Right lobe of liver (tissue), 6 donors: ENCODE measurements around the gene ARHGAP33. TPM values are rescaled to one million over a fixed set of nuclear protein-coding genes. Genes with fewer than 3 reads are reported as not detected.
A peak's percentile ranks its signal among the peaks of the same experiment; 100 is the strongest.

Experiments used
- ATAC-seq, 4 donors: fragments of 200-7000 bp; cut with Tn5 transposase; one replicate each; pipeline ENCODE4 v1.9.1; 2020; ENCODE audit warnings: mild to moderate bottlenecking in 4 of 4, moderate library complexity in 4 of 4
- DNase-seq, 3 donors: peaks; one replicate each; pipeline ENCODE4 v3.0.0-alpha.2; 2020
- H3K27ac ChIP-seq, 3 donors: fragments of 200-600 bp; one replicate each; pipeline ENCODE4 v1.8.0; 2022
- H3K27me3 ChIP-seq, 2 donors: fragments of 200-600 bp; one replicate each; pipeline ENCODE4 v1.8.0; 2022
- H3K36me3 ChIP-seq, 4 donors: fragments of 200-600 bp; sonication (generic) in 1 of 4; one replicate each; pipeline versions ENCODE4 v1.5.1 to v1.8.0; 2017 to 2022; ENCODE audit warnings: control low read depth in 1 of 4
- H3K4me1 ChIP-seq, 4 donors: fragments of 200-600 bp; sonication (generic) in 1 of 4; one replicate each; pipeline versions ENCODE4 v1.5.1 to v1.8.0; 2017 to 2022; ENCODE audit warnings: control low read depth in 1 of 4
- H3K4me3 ChIP-seq, 3 donors: fragments of 200-600 bp; one replicate each; pipeline ENCODE4 v1.8.0; 2022
- H3K9me3 ChIP-seq, 4 donors: fragments of 200-600 bp; sonication (generic) in 1 of 4; one replicate each; pipeline versions ENCODE4 v1.5.1 to v1.8.0; 2017 to 2022; ENCODE audit warnings: control low read depth in 1 of 4
- CTCF ChIP-seq, 4 donors: fragments of 200-600 bp in 3 of 4; fragments of 450-650 bp in 1 of 4; IDR thresholded peaks; one replicate each; pipeline versions ENCODE4 v1.5.1 to v1.8.0; 2016 to 2022; ENCODE audit warnings: antibody characterized with exemption in 4 of 4, mild to moderate bottlenecking in 2 of 4
- POLR2A ChIP-seq: fragments of 450-650 bp; IDR thresholded peaks from one replicate; pipeline ENCODE4 v1.6.1; 2017; ENCODE audit warnings: antibody characterized with exemption, mild to moderate bottlenecking
- WGBS: methylation state at CpG from one replicate; pipeline ENCODE4 v1.1.6; 2018; ENCODE audit warnings: low coverage, low lambda C conversion rate; ENCODE audit not compliant: insufficient coverage; ENCODE audit errors: missing lambda C conversion rate; 5-methylcytosine and 5-hydroxymethylcytosine counted together
- intact Hi-C, 2 donors: fragments of 100-400 bp; cut with DNase I; formaldehyde crosslinking; loops; one replicate each; pipeline versions ENCODE4 v1.11.2 to v1.14.1; 2022
- total RNA-seq, 6 experiments: library from RNA; depleted of rRNA in 2 of 6; stranded (reverse); fragments of >200 nt in 2 of 6; fragmentation: NEBNext Ultra II Directional in 3 of 6; extraction: Animal tissue kit (Norgen Biotek cat#: 25700) in 3 of 6; gene quantifications; one replicate each; pipeline versions ENCODE4 v1.1.0 to v1.2.4, GENCODE V29; 2016 to 2023
- donor health status: DM: no; HTN: yes; CAD: no.
- donor health status: DM: no; HTN: no; CAD: no.
- donor health status: DM: no; HTN: no; CAD: no.
- donor health status: DM: no; HTN: yes; CAD: no.
- donor health status: DM: no; HTN: yes; CAD: no.

Gene ARHGAP33
- total RNA-seq, 6 experiments from 2014 or later: 0.37 to 5.2 (median 3.1) TPM

- H3K36me3 ChIP-seq: peaks cover 11 to 95% (median 56%) of the 10 kb centered on the region in 4 donors
- no peaks in the 10 kb centered on the region for H3K4me1 ChIP-seq
- ATAC-seq: no peak
- H3K4me3 ChIP-seq: no peak overlapping the region
- no peaks in the 10 kb centered on the region for H3K27me3 ChIP-seq
- no peak overlapping the region for H3K27ac ChIP-seq
- intact Hi-C loops: no loop called here
- no peak for DNase-seq
- 94% methylated on average over 12 of the region's 18 CpGs for WGBS
- TF ChIP-seq CTCF (IDR thresholded peaks at IDR 0.05): no peak
- no peak for TF ChIP-seq POLR2A
- no peaks in the 10 kb centered on the region for H3K9me3 ChIP-seq
Measured at GRCh38 chr19:35729021-35729420, 46.3 kb upstream of the ARHGAP33 start.

- Histone ChIP-seq H3K4me1 (no peaks in the 10 kb centered on the region), H3K27ac (no peak overlapping the region), H3K27me3 (no peaks in the 10 kb centered on the region), H3K36me3 (peaks cover 11 to 93% (median 50%) of the 10 kb centered on the region in 4 donors), H3K4me3 (no peak overlapping the region), H3K9me3 (no peaks in the 10 kb centered on the region)
- intact Hi-C loops: no loop called here
- ATAC-seq: no peak
- TF ChIP-seq CTCF (IDR thresholded peaks at IDR 0.05) (no peak), POLR2A (no peak)
- peak in 1 of 3 donors; percentile 18 for DNase-seq
- WGBS: no CpG with 5 or more reads among the region's 11 CpGs
Measured at GRCh38 chr19:35729763-35730162, 45.6 kb upstream of the ARHGAP33 start.

GRCh38 chr19:35730326-35730725, 45.0 kb upstream of the ARHGAP33 start:
- H3K36me3 ChIP-seq: peaks cover 11 to 88% (median 45%) of the 10 kb centered on the region in 4 donors
- no peak for DNase-seq
- no peaks in the 10 kb centered on the region for H3K27me3 ChIP-seq
- no peak overlapping the region for H3K4me3 ChIP-seq
- ATAC-seq: no peak
- no peaks in the 10 kb centered on the region for H3K4me1 ChIP-seq
- intact Hi-C loops: no loop called here
- no peak overlapping the region for H3K27ac ChIP-seq
- WGBS: 93% methylated on average over 11 of the region's 18 CpGs
- H3K9me3 ChIP-seq: no peaks in the 10 kb centered on the region
- no peak for TF ChIP-seq CTCF (IDR thresholded peaks at IDR 0.05)
- TF ChIP-seq POLR2A: no peak

- Histone ChIP-seq H3K9me3 (no peaks in the 10 kb centered on the region), H3K27ac (no peak overlapping the region), H3K27me3 (no peaks in the 10 kb centered on the region), H3K4me3 (no peak overlapping the region), H3K4me1 (no peaks in the 10 kb centered on the region), H3K36me3 (peaks cover 11 to 77% (median 34%) of the 10 kb centered on the region in 4 donors)
- 83% methylated on average over 9 of the region's 9 CpGs for WGBS
- TF ChIP-seq CTCF (IDR thresholded peaks at IDR 0.05): no peak
- no peak for TF ChIP-seq POLR2A
- no peak for ATAC-seq
- no peak for DNase-seq
- intact Hi-C loops: no loop called here
Measured at GRCh38 chr19:35731353-35731752, 44.0 kb upstream of the ARHGAP33 start.
